Kidney epithelial cell (primary cell): Measurements from ENCODE around the gene SNTG2. TPM values are rescaled to one million over a fixed set of nuclear protein-coding genes. Genes with fewer than 3 reads are reported as not detected.

ENCODE experiments used
- DNase-seq: peaks from one replicate; pipeline ENCODE4 v3.0.0-alpha.2; 2010; ENCODE audit warnings: low read depth
- H3K27me3 ChIP-seq: 2 replicates; pipeline ENCODE4 v1.6.0; 2011; ENCODE audit warnings: low read length; ENCODE audit not compliant: control insufficient read depth, insufficient read depth
- H3K36me3 ChIP-seq: 2 replicates; pipeline ENCODE4 v1.5.1; 2011; ENCODE audit warnings: low read length; ENCODE audit not compliant: control insufficient read depth, insufficient read depth
- H3K4me3 ChIP-seq: 2 replicates; pipeline ENCODE4 v1.5.1; 2011; ENCODE audit warnings: low read depth, mild to moderate bottlenecking, control low read depth, low read length
- CTCF ChIP-seq: IDR thresholded peaks from 2 replicates; pipeline ENCODE4 v1.5.1; 2011; ENCODE audit warnings: mild to moderate bottlenecking, moderate library complexity, low read length, control low read depth, inconsistent platforms; ENCODE audit not compliant: insufficient read depth, poor library complexity, severe bottlenecking
- total RNA-seq: library from RNA; depleted of rRNA; stranded (reverse); fragments of >200 nt; gene quantifications from 2 replicates; pipeline ENCODE4 v1.2.3, GENCODE V29; 2015

The SNTG2 gene
- total RNA-seq, 1 donor from 2014 or later, result 0.38 TPM

- Histone ChIP-seq H3K36me3 (no peaks in the 10 kb centered on the region), H3K4me3 (no peak overlapping the region), H3K27me3 (no peaks in the 10 kb centered on the region)
- TF ChIP-seq CTCF, result no peak
- no peak for DNase-seq
These were observed 304.2 kb downstream of the SNTG2 start for GRCh38 chr2:1254662-1255343.

- H3K36me3 ChIP-seq, result no peaks in the 10 kb centered on the region
- no peak for DNase-seq
- no peaks in the 10 kb centered on the region for H3K27me3 ChIP-seq
- no peak for TF ChIP-seq CTCF
- no peak overlapping the region for H3K4me3 ChIP-seq
These were observed 306.1 kb downstream of the SNTG2 start for GRCh38 chr2:1256632-1257324.

DNA sequence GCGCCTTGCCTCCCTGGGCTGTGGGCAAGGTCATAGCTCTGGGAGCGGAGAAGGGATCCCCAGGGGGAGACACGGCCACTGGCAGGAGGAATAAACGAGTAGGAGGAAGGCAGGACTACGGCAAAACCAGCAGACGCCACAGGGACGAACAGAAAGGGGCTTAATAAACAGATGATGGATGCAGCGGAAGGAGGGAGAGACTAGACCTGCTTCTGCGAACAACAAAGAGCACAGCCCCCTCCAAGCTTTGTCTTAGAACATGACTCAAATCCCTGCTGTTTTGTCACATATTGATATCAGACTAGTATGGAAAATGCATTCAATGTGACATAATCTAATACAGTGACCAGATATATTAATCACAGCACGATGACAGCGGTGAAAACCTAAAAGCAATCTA, 306.7 kb downstream of the SNTG2 start:
- no peaks in the 10 kb centered on the region for H3K36me3 ChIP-seq
- TF ChIP-seq CTCF, result no peak
- no peaks in the 10 kb centered on the region for H3K27me3 ChIP-seq
- DNase-seq, result no peak
- no peak overlapping the region for H3K4me3 ChIP-seq

DNA sequence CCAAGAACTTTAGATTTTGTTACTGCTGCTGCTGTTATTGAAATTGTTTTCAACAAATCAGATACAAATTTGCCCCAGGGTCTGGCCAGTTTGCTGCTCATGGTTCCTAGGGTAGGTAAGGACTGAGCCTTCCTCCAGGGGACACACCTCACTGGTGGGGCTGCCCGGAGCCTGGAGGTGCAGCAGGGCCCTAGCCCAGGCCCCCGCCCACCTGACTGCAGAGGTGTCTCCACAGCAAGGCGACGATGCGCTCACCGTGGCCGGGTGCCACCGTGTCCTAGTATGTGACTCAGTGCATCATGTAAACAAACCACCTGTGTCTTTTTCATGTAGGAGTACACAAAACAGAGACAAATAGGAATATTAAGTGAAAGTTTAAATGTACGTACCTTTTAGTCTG, 309.1 kb downstream of the SNTG2 start:
- Histone ChIP-seq H3K4me3 (no peak overlapping the region), H3K36me3 (no peaks in the 10 kb centered on the region), H3K27me3 (no peaks in the 10 kb centered on the region)
- no peak for TF ChIP-seq CTCF
- DNase-seq, result no peak

DNA sequence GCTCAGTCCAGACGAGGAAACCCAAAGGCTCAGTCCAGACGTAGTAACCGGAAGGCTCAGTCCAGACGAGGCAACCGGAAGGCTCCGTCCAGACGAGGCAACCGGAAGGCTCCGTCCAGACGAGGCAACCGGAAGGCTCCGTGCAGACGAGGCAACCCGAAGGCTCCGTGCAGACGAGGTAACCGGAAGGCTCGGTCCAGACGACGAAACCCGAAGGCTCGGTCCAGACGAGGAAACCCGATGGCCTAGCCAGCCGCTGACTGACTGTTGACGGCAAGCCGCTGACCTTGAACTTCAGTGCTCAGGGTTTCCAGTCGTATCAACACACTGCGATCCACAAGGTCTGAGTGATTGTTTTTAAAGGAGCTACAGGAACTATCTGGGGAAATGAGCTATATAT, 312.0 kb downstream of the SNTG2 start:
- TF ChIP-seq CTCF, result no peak
- H3K4me3 ChIP-seq, result no peak overlapping the region
- DNase-seq, result no peak

DNA sequence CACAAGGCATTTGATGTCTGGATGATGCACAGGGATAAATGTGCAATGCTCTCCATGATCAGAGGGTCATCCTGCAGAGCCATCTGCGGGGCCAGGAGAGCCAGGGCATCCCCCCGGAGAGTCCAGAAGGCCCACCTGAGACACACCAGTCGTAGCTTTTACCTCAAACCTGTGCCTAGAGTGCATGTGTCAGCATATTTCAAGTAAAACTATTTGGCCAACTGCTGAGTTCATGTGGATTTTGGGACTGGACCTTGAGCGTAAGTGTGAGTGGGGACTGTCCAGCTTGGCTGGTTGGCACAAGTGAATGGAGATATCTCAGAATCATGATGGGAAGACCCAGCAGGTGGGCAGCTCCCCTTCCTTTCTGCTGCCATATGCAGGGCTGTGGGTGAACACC, 314.8 kb downstream of the SNTG2 start:
- Histone ChIP-seq H3K27me3 (no peaks in the 10 kb centered on the region), H3K36me3 (no peaks in the 10 kb centered on the region), H3K4me3 (no peak overlapping the region)
- no peak for DNase-seq
- TF ChIP-seq CTCF, result no peak

More for the DNA sequence above, 312.0 kb downstream of the SNTG2 start:
- H3K27me3 ChIP-seq, result no peaks in the 10 kb centered on the region
- H3K36me3 ChIP-seq, result no peaks in the 10 kb centered on the region
